HEK293 (cell line): Measurements from ENCODE around the gene EXD3.

ENCODE experiments used
- CTCF ChIA-PET: fragments of 350-600 bp; formaldehyde crosslinking; extraction: SDS; loops from one replicate; lab custom pipeline; 2021; ENCODE audit warnings: antibody characterized with exemption; lab: Yijun Ruan, JAX
- POLR2A ChIA-PET: fragments of 300-600 bp; formaldehyde crosslinking; extraction: SDS; loops from one replicate; lab custom pipeline; 2020; ENCODE audit warnings: antibody characterized with exemption, inconsistent platforms; lab: Yijun Ruan, JAX
- H3K27ac ChIP-seq: fragments of 200-500 bp; sonication (Bioruptor generic); 2 replicates; pipeline ENCODE4 v1.5.1; 2014; ENCODE audit warnings: low read depth, low read length, control low read depth, inconsistent platforms; ENCODE audit errors: extremely low read depth
- H3K36me3 ChIP-seq, 2 experiments: fragments of 200-500 bp in 1 of 2; sonication (Bioruptor generic) in 1 of 2; 1 replicate in 1 of 2; 2 replicates in 1 of 2; pipeline ENCODE4 v1.5.1; 2014 to 2017; ENCODE audit warnings: inconsistent platforms in 2 of 2, low read length in 2 of 2; ENCODE audit not compliant: control insufficient read depth in 2 of 2, insufficient read depth in 1 of 2
- H3K4me1 ChIP-seq: fragments of 200-500 bp; sonication (Bioruptor generic); 2 replicates; pipeline ENCODE4 v1.5.1; 2014; ENCODE audit warnings: mild to moderate bottlenecking, low read length, inconsistent platforms; ENCODE audit not compliant: control insufficient read depth, insufficient read depth
- H3K4me3 ChIP-seq: 2 replicates; pipeline ENCODE4 v1.5.1; 2011; ENCODE audit warnings: low read depth, mild to moderate bottlenecking, control low read depth, low read length, moderate library complexity
- H3K9me3 ChIP-seq: fragments of 200-500 bp; sonication (Bioruptor generic); 2 replicates; pipeline ENCODE4 v1.5.1; 2014; ENCODE audit warnings: low read depth, low read length, inconsistent platforms; ENCODE audit not compliant: control insufficient read depth, insufficient read depth
- GLIS2 ChIP-seq: fragments of 450-650 bp; formaldehyde crosslinking; IDR thresholded peaks from 2 replicates; pipeline ENCODE4 v1.5.1; 2016; ENCODE audit warnings: missing biosample characterization, missing genetic modification characterization
- MEIS1 ChIP-seq: sonication (generic); formaldehyde crosslinking; IDR thresholded peaks from 2 replicates; pipeline ENCODE4 v1.8.1; 2022; ENCODE audit warnings: missing genetic modification reagents, mild to moderate bottlenecking, borderline replicate concordance
- PRDM1 ChIP-seq: fragments of 450-650 bp; formaldehyde crosslinking; IDR thresholded peaks from 2 replicates; pipeline ENCODE4; 2016; ENCODE audit warnings: missing biosample characterization, missing genetic modification characterization
- SALL2 ChIP-seq: fragments of 450-650 bp; formaldehyde crosslinking; IDR thresholded peaks from 2 replicates; pipeline ENCODE4 v1.5.0; 2017; ENCODE audit warnings: missing biosample characterization, mild to moderate bottlenecking, missing genetic modification characterization, borderline replicate concordance
- ZBTB20 ChIP-seq: fragments of 450-650 bp; formaldehyde crosslinking; IDR thresholded peaks from 2 replicates; pipeline ENCODE4 v1.5.1; 2016; ENCODE audit warnings: missing biosample characterization, missing genetic modification characterization
- ZIC2 ChIP-seq: fragments of 450-650 bp; formaldehyde crosslinking; IDR thresholded peaks from 2 replicates; pipeline ENCODE4 v1.5.1; 2016; ENCODE audit warnings: missing biosample characterization, missing genetic modification characterization
- ZNF121 ChIP-seq: fragments of 450-650 bp; formaldehyde crosslinking; IDR thresholded peaks from 2 replicates; pipeline ENCODE4 v1.5.1; 2016; ENCODE audit warnings: missing biosample characterization, missing genetic modification characterization
- ZNF366 ChIP-seq: fragments of 450-650 bp; formaldehyde crosslinking; conservative IDR thresholded peaks from 2 replicates; pipeline ENCODE4 v1.5.1; 2016; ENCODE audit warnings: missing biosample characterization, missing genetic modification characterization
- ZNF473 ChIP-seq: fragments of 450-650 bp; formaldehyde crosslinking; IDR thresholded peaks from 2 replicates; pipeline ENCODE4 v1.5.1; 2017; ENCODE audit warnings: missing biosample characterization, missing genetic modification characterization
- TF ChIP-seq, protein P1 (sequence below): fragments of 450-650 bp; formaldehyde crosslinking; IDR thresholded peaks from 2 replicates; pipeline ENCODE4 v1.5.1; 2016; ENCODE audit warnings: missing biosample characterization, missing genetic modification characterization
- TF ChIP-seq, protein P2 (sequence below): fragments of 450-650 bp; formaldehyde crosslinking; IDR thresholded peaks from 2 replicates; pipeline ENCODE4; 2016; ENCODE audit warnings: missing biosample characterization, missing genetic modification characterization
- TF ChIP-seq, protein P3 (sequence below): fragments of 450-650 bp; formaldehyde crosslinking; IDR thresholded peaks from 2 replicates; pipeline ENCODE4 v1.5.1; 2016; ENCODE audit warnings: missing biosample characterization, missing genetic modification characterization
- TF ChIP-seq, protein P4 (sequence below): fragments of 450-650 bp; formaldehyde crosslinking; IDR thresholded peaks from 2 replicates; pipeline ENCODE4 v1.5.1; 2016; ENCODE audit warnings: missing biosample characterization, missing genetic modification characterization

Gene EXD3

DNA sequence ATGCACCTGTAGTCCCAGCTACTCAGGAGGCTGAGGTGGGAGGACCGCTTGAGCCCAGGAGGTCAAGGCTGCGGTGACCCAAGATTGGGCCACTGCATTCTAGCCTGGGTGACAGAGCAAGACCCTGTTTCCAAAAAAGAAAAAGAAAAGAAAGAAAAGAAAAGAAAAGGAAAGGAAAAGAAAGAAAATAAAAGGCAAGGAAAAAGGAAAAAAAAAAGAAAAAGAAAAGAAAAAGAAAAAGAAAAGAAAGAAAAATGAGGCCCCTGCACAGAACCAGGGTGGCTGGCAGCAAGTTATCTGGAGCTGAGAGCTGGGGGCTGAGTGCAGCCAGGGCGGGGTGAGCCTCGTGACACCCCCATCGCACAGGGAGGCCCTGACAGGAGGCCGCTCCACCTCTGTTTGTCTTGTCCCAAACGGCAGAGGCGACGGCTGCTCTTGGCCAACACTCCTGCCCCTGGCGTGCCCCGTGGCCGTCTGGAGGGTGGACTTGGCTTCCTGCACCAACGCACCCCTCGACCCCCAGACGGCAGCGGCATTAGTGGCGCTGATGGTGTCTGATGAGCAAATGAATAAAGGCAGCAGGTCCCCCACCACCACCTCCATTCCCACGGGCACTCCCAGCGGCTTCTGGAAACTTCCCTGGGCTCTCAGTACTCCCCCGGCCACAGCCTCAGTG lies 16.7 kb downstream of the EXD3 start:
- no peaks in the 10 kb centered on the region for H3K4me1 ChIP-seq
- H3K27ac ChIP-seq: no peak overlapping the region
- no peaks in the 10 kb centered on the region for H3K9me3 ChIP-seq
- TF ChIP-seq, protein P1, sequence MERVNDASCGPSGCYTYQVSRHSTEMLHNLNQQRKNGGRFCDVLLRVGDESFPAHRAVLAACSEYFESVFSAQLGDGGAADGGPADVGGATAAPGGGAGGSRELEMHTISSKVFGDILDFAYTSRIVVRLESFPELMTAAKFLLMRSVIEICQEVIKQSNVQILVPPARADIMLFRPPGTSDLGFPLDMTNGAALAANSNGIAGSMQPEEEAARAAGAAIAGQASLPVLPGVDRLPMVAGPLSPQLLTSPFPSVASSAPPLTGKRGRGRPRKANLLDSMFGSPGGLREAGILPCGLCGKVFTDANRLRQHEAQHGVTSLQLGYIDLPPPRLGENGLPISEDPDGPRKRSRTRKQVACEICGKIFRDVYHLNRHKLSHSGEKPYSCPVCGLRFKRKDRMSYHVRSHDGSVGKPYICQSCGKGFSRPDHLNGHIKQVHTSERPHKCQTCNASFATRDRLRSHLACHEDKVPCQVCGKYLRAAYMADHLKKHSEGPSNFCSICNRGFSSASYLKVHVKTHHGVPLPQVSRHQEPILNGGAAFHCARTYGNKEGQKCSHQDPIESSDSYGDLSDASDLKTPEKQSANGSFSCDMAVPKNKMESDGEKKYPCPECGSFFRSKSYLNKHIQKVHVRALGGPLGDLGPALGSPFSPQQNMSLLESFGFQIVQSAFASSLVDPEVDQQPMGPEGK (tag by site-specific recombination): peak; percentile 21; the same call in 1 of the 2 replicates
- TF ChIP-seq SALL2 (tag by site-specific recombination) (no peak), ZNF473 (no peak), PRDM1 (tag by site-specific recombination) (peak; percentile 65; the same call in 1 of the 2 replicates)
- TF ChIP-seq, protein P2, sequence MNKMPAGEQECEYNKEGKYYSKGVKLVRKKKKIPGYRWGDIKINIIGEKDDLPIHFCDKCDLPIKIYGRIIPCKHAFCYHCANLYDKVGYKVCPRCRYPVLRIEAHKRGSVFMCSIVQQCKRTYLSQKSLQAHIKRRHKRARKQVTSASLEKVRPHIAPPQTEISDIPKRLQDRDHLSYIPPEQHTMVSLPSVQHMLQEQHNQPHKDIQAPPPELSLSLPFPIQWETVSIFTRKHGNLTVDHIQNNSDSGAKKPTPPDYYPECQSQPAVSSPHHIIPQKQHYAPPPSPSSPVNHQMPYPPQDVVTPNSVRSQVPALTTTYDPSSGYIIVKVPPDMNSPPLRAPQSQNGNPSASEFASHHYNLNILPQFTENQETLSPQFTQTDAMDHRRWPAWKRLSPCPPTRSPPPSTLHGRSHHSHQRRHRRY (tag by site-specific recombination): no peak
- ChIA-PET POLR2A (interaction anchor here (0.6 kb wide), 1 partner anchor 10 kb away, joined by 4 read pairs; no protein-coding TSS in a partner anchor), CTCF (interaction anchor here (0.7 to 0.9 kb wide), 2 partner anchors 120 to 145 kb away, joined by 3 read pairs; no protein-coding TSS in a partner anchor)
- H3K4me3 ChIP-seq: no peak overlapping the region
- H3K36me3 ChIP-seq: no peaks in the 10 kb centered on the region

DNA sequence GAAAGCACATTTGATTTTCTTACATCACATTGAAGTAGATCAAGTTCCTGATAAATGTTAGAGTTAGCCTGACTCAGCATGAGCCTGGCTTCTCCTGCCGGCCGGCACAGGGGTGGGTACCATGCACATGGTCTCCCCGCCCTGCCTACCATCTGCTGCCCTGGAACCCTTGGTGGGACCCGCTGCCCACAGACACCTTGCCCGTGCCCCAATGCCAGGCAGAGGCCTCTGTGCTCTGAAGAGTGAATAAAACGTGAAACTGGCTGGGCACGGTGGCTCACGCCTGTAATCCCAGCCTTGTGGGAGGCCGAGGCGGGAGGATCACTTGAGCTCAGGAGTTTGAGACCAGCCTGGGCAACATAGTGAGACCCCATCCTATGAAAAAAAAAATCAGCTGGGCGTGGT lies 17.3 kb downstream of the EXD3 start:
- no peaks in the 10 kb centered on the region for H3K36me3 ChIP-seq
- POLR2A ChIA-PET: interaction anchor here (0.6 to 1.5 kb wide), 2 partner anchors 10 to 17 kb away, joined by 4 to 5 read pairs; partner anchors contain the start of genes EXD3 and NOXA1
- H3K9me3 ChIP-seq: no peaks in the 10 kb centered on the region
- H3K27ac ChIP-seq: no peak overlapping the region
- CTCF ChIA-PET: interaction anchor here (0.7 to 0.9 kb wide), 2 partner anchors 119 to 144 kb away, joined by 3 read pairs; no protein-coding TSS in a partner anchor
- peak; percentile 96 for TF ChIP-seq ZNF121 (tag by site-specific recombination)
- no peak for TF ChIP-seq ZBTB20 (tag by site-specific recombination)
- TF ChIP-seq ZIC2 (tag by site-specific recombination): 0 out of 2 replicates have a peak, but pooled peaks have one; percentile 19
- no peak for TF ChIP-seq ZNF366 (tag by site-specific recombination)
- TF ChIP-seq, protein P3, sequence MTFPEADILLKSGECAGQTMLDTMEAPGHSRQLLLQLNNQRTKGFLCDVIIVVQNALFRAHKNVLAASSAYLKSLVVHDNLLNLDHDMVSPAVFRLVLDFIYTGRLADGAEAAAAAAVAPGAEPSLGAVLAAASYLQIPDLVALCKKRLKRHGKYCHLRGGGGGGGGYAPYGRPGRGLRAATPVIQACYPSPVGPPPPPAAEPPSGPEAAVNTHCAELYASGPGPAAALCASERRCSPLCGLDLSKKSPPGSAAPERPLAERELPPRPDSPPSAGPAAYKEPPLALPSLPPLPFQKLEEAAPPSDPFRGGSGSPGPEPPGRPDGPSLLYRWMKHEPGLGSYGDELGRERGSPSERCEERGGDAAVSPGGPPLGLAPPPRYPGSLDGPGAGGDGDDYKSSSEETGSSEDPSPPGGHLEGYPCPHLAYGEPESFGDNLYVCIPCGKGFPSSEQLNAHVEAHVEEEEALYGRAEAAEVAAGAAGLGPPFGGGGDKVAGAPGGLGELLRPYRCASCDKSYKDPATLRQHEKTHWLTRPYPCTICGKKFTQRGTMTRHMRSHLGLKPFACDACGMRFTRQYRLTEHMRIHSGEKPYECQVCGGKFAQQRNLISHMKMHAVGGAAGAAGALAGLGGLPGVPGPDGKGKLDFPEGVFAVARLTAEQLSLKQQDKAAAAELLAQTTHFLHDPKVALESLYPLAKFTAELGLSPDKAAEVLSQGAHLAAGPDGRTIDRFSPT (tag by site-specific recombination): 0 out of 2 replicates have a peak, but pooled peaks have one; percentile 29
- TF ChIP-seq MEIS1: no peak
- TF ChIP-seq, all 188 proteins: peak for 3
- H3K4me3 ChIP-seq: no peak overlapping the region
- no peaks in the 10 kb centered on the region for H3K4me1 ChIP-seq

DNA sequence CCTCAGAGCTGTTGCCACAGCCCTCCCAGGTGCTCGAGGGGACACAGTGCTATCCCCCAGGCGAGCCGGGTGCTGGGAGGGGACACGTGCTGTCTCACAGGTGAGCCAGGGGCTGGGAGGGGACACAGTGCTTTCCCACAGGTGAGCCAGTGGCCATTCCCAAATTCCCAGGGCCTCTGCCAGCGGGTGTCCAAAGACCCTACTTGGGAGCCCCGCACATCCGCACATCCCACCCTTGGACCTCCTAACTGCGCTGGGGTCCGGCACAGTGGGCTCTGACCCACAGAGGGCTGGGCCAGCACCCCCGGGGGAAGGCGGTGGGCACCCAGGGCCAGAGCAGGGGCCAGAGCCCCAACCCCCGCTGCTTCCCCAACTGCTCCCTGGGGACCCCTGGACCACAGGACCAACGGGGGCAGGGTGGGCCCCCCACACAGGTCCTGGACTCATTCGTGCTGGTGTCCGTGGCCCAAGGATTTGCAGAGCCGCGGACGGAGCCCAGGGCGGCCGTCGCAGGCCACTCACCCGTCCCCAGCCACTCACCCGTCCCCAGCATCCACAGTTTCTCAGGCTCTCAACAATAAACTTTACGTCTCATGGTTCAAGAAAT lies 17.9 kb downstream of the EXD3 start:
- no peak overlapping the region for H3K4me3 ChIP-seq
- no peaks in the 10 kb centered on the region for H3K36me3 ChIP-seq
- POLR2A ChIA-PET: interaction anchor here (0.6 to 1.5 kb wide), 2 partner anchors 9 to 18 kb away, joined by 4 to 5 read pairs; partner anchors contain the start of genes EXD3 and NOXA1
- no peak overlapping the region for H3K27ac ChIP-seq
- TF ChIP-seq, protein P4, sequence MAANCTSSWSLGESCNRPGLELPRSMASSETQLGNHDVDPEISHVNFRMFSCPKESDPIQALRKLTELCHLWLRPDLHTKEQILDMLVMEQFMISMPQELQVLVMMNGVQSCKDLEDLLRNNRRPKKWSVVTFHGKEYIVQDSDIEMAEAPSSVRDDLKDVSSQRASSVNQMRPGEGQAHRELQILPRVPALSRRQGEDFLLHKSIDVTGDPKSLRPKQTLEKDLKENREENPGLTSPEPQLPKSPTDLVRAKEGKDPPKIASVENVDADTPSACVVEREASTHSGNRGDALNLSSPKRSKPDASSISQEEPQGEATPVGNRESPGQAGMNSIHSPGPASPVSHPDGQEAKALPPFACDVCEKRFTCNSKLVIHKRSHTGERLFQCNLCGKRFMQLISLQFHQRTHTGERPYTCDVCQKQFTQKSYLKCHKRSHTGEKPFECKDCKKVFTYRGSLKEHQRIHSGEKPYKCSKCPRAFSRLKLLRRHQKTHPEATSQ (tag by site-specific recombination): no peak
- 0 out of 2 replicates have a peak, but pooled peaks have one; percentile 22 for TF ChIP-seq GLIS2 (tag by site-specific recombination)
- H3K4me1 ChIP-seq: no peaks in the 10 kb centered on the region
- H3K9me3 ChIP-seq: no peaks in the 10 kb centered on the region
- CTCF ChIA-PET: interaction anchor here (0.6 to 0.9 kb wide), 3 partner anchors 9 to 1142 kb away, joined by 3 read pairs; no protein-coding TSS in a partner anchor
